ENCODE measurements around the gene NLRP3. TPM values are rescaled to one million over a fixed set of nuclear protein-coding genes. Genes with fewer than 3 reads are reported as not detected.

NLRP3 gene
- total RNA-seq, 2 experiments from 2014 or later = 7.8 to 8.5 TPM

DNA sequence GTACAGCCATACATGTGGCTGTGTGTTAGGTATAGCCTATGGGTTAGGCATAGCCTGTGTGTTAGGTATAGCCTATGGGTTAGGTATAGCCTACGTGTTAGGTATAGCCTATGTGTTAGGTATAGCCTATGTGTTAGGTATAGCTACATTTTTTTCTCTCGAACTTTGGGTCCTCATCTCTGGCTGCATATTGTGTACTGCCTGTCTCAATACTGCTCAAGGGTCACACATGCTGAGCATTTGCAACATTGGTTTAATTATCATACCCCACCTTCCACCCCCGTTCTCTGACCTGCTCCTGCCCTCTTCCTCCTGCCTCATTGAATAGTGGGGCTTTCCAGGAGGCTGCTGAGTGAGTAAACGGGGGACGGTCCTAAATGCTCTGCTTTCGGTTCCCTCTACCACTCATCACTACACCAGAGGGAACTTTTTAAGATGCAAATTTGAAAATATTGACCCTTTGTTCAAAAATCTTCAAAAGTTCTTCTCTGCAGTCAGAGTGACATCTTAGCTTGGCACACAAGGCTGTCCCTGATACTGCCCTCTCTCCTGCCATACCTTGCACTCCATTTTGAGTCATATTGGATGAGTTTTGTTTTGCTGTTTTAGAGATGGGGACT is 24.1 kb downstream of the NLRP3 start:
- Mint-ChIP-seq H3K4me3 (no peak overlapping the region), H3K27ac (no peak overlapping the region), H3K4me1 (ENCODE audit: low read depth) (no peaks in the 10 kb centered on the region), H3K9me3 (no peaks in the 10 kb centered on the region), H3K27me3 (no peaks in the 10 kb centered on the region), H3K36me3 (ENCODE audit: low read depth) (peaks cover 87% of the 10 kb centered on the region)
- Histone ChIP-seq H3K27ac (ENCODE audit: low read depth in 1 of 2, low read length in 2 of 2) (no peak overlapping the region), H3K27me3 (ENCODE audit: control insufficient read depth in 1 of 2, insufficient read depth in 2 of 2, low read length in 2 of 2) (no peaks in the 10 kb centered on the region), H3K4me3 (ENCODE audit: low read length) (no peak overlapping the region), H3K4me1 (ENCODE audit: insufficient read depth, low read length) (no peaks in the 10 kb centered on the region), H3K36me3 (ENCODE audit: insufficient read depth, low read length) (peaks cover 50% of the 10 kb centered on the region), H3K9me3 (ENCODE audit: control insufficient read depth in 1 of 2, insufficient read depth in 1 of 2, low read length in 2 of 2) (no peaks in the 10 kb centered on the region)
- TF ChIP-seq, protein P1, sequence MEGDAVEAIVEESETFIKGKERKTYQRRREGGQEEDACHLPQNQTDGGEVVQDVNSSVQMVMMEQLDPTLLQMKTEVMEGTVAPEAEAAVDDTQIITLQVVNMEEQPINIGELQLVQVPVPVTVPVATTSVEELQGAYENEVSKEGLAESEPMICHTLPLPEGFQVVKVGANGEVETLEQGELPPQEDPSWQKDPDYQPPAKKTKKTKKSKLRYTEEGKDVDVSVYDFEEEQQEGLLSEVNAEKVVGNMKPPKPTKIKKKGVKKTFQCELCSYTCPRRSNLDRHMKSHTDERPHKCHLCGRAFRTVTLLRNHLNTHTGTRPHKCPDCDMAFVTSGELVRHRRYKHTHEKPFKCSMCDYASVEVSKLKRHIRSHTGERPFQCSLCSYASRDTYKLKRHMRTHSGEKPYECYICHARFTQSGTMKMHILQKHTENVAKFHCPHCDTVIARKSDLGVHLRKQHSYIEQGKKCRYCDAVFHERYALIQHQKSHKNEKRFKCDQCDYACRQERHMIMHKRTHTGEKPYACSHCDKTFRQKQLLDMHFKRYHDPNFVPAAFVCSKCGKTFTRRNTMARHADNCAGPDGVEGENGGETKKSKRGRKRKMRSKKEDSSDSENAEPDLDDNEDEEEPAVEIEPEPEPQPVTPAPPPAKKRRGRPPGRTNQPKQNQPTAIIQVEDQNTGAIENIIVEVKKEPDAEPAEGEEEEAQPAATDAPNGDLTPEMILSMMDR (IDR thresholded peaks at IDR 0.05) = no peak
- intact Hi-C loops (cut with DNase I, micrococcal nuclease) = no loop called here
- DNase-seq (peak in 3 of 14 experiments; percentile 21 to 64 (median 54)), ATAC-seq (ENCODE audit: poor library complexity) (no peak)
- POLR2A ChIA-PET = no interaction called here
- CTCF ChIA-PET = no interaction called here

- DNase-seq (no peak), ATAC-seq (ENCODE audit: poor library complexity) (no peak)
- H3K27me3 Mint-ChIP-seq = no peaks in the 10 kb centered on the region
- H3K36me3 Mint-ChIP-seq (ENCODE audit: low read depth) = peaks cover 87% of the 10 kb centered on the region
- intact Hi-C loops (cut with DNase I, micrococcal nuclease) = no loop called here
- H3K4me3 ChIP-seq (ENCODE audit: low read length) = no peak overlapping the region
- H3K9me3 ChIP-seq (ENCODE audit: control insufficient read depth in 1 of 2, insufficient read depth in 1 of 2, low read length in 2 of 2) = no peaks in the 10 kb centered on the region
- TF ChIP-seq, protein P1 (IDR thresholded peaks at IDR 0.05) = no peak
- no peaks in the 10 kb centered on the region for H3K27me3 ChIP-seq (ENCODE audit: control insufficient read depth in 1 of 2, insufficient read depth in 2 of 2, low read length in 2 of 2)
- CTCF ChIA-PET = no interaction called here
- no peaks in the 10 kb centered on the region for H3K9me3 Mint-ChIP-seq
- no peaks in the 10 kb centered on the region for H3K4me1 Mint-ChIP-seq (ENCODE audit: low read depth)
- H3K4me3 Mint-ChIP-seq = no peak overlapping the region
- no peaks in the 10 kb centered on the region for H3K4me1 ChIP-seq (ENCODE audit: insufficient read depth, low read length)
- POLR2A ChIA-PET = no interaction called here
- no peak overlapping the region for H3K27ac Mint-ChIP-seq
- H3K36me3 ChIP-seq (ENCODE audit: insufficient read depth, low read length) = peaks cover 53% of the 10 kb centered on the region
- H3K27ac ChIP-seq (ENCODE audit: low read depth in 1 of 2, low read length in 2 of 2) = no peak overlapping the region
Measured at GRCh38 chr1:247441606-247442005, 25.6 kb downstream of the NLRP3 start.

DNA sequence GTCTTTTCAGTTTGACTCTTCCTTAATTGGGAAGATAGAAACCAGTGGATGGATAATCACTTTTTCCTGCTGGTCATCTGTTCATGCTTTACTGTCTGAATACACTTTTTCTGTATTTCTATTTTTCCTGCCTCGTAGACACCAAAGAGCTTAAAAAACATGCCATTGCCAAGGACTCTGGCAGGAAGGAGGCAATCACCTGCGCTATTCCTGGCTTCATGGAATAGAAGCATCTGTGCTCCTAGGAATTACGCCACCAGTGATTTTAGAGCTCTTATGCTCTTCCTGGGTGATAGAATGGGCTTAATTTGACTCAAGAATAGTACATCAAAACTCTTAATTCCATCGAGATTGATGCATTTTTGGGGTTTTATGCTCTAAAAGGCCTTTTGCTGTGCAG is 26.2 kb downstream of the NLRP3 start:
- Histone ChIP-seq H3K4me3 (ENCODE audit: low read length) (no peak overlapping the region), H3K4me1 (ENCODE audit: insufficient read depth, low read length) (no peaks in the 10 kb centered on the region), H3K27me3 (ENCODE audit: control insufficient read depth in 1 of 2, insufficient read depth in 2 of 2, low read length in 2 of 2) (no peaks in the 10 kb centered on the region), H3K36me3 (ENCODE audit: insufficient read depth, low read length) (peaks cover 54% of the 10 kb centered on the region), H3K27ac (ENCODE audit: low read depth in 1 of 2, low read length in 2 of 2) (no peak overlapping the region), H3K9me3 (ENCODE audit: control insufficient read depth in 1 of 2, insufficient read depth in 1 of 2, low read length in 2 of 2) (no peaks in the 10 kb centered on the region)
- TF ChIP-seq, protein P1 (IDR thresholded peaks at IDR 0.05) = no peak
- POLR2A ChIA-PET = no interaction called here
- intact Hi-C loops (cut with DNase I, micrococcal nuclease) = no loop called here
- CTCF ChIA-PET = no interaction called here
- no peak for ATAC-seq (ENCODE audit: poor library complexity)
- Mint-ChIP-seq H3K27ac (no peak overlapping the region), H3K4me1 (ENCODE audit: low read depth) (no peaks in the 10 kb centered on the region), H3K9me3 (no peaks in the 10 kb centered on the region), H3K27me3 (no peaks in the 10 kb centered on the region), H3K4me3 (no peak overlapping the region), H3K36me3 (ENCODE audit: low read depth) (peaks cover 87% of the 10 kb centered on the region)
- DNase-seq = no peak

Data from CD4-positive, alpha-beta T cell (primary cell).